WTC11 (cell line): ENCODE measurements around the gene CACNA1A. TPM values are rescaled to one million over a fixed set of nuclear protein-coding genes. Genes with fewer than 3 reads are reported as not detected.

Source experiments
- ATAC-seq: fragments of 200-7000 bp; cut with Tn5 transposase; 2 replicates; pipeline ENCODE4 v1.10.0; 2021; ENCODE audit warnings: mild to moderate bottlenecking, moderate library complexity
- CTCF ChIA-PET: fragments of 300-600 bp; sonication (Branson Sonifier 250); formaldehyde crosslinking; loops from one replicate; lab custom pipeline; 2021; ENCODE audit warnings: antibody characterized with exemption; lab: Charles Lee
- POLR2A ChIA-PET: fragments of 350-600 bp; sonication (Branson Sonifier 250); formaldehyde crosslinking; loops from one replicate; lab custom pipeline; 2021; ENCODE audit warnings: antibody characterized with exemption; lab: Charles Lee
- DNase-seq: peaks from one replicate; pipeline ENCODE4 v3.0.0; 2021; ENCODE audit warnings: low spot score
- H3K27ac Mint-ChIP-seq: 2 replicates; pipeline ENCODE4 v1.8.0; 2021; ENCODE audit warnings: mixed read lengths
- H3K27me3 Mint-ChIP-seq: 2 replicates; pipeline ENCODE4 v1.8.0; 2021; ENCODE audit warnings: low read depth, mild to moderate bottlenecking, moderate library complexity, mixed read lengths
- H3K36me3 Mint-ChIP-seq: 2 replicates; pipeline ENCODE4 v1.8.0; 2021; ENCODE audit warnings: mixed read lengths
- H3K4me1 Mint-ChIP-seq: 2 replicates; pipeline ENCODE4 v1.8.0; 2022; ENCODE audit warnings: mixed read lengths
- H3K4me3 Mint-ChIP-seq: 2 replicates; pipeline ENCODE4 v1.8.0; 2021; ENCODE audit warnings: mild to moderate bottlenecking, moderate library complexity, mixed read lengths
- H3K9me3 Mint-ChIP-seq: 2 replicates; pipeline ENCODE4 v1.8.0; 2021; ENCODE audit warnings: mixed read lengths
- CTCF ChIP-seq: fragments of 200-600 bp; IDR thresholded peaks from 2 replicates; pipeline ENCODE4 v1.8.0; 2022; ENCODE audit warnings: antibody characterized with exemption
- E2F1 ChIP-seq: sonication (generic); formaldehyde crosslinking; IDR thresholded peaks from 2 replicates; pipeline ENCODE4 v1.8.0; 2022; ENCODE audit warnings: mild to moderate bottlenecking, missing genetic modification reagents
- HMGXB4 ChIP-seq: sonication (generic); formaldehyde crosslinking; IDR thresholded peaks from 2 replicates; pipeline ENCODE4 v1.8.1; 2023; ENCODE audit warnings: mild to moderate bottlenecking, moderate library complexity, missing genetic modification reagents
- IRF1 ChIP-seq: sonication (generic); formaldehyde crosslinking; IDR thresholded peaks from 2 replicates; pipeline ENCODE4 v1.8.0; 2023; ENCODE audit warnings: missing genetic modification reagents
- IRF2 ChIP-seq: sonication (generic); formaldehyde crosslinking; IDR thresholded peaks from 2 replicates; pipeline ENCODE4 v1.8.0; 2022; ENCODE audit warnings: low read depth, missing genetic modification reagents, borderline replicate concordance
- NFATC4 ChIP-seq: fragments of 250-450 bp; sonication (Bioruptor Pico); IDR thresholded peaks from 2 replicates; pipeline ENCODE4 v1.9.0; 2021; ENCODE audit warnings: mild to moderate bottlenecking
- PRRX2 ChIP-seq: fragments of 250-450 bp; sonication (Bioruptor Pico); IDR thresholded peaks from 2 replicates; pipeline ENCODE4 v1.8.0; 2021; ENCODE audit warnings: mild to moderate bottlenecking
- SMAD4 ChIP-seq: sonication (generic); formaldehyde crosslinking; IDR thresholded peaks from 2 replicates; pipeline ENCODE4 v1.8.0; 2022; ENCODE audit warnings: mild to moderate bottlenecking, missing genetic modification reagents
- SP1 ChIP-seq: sonication (generic); formaldehyde crosslinking; conservative IDR thresholded peaks from 2 replicates; pipeline ENCODE4 v1.8.1; 2022; ENCODE audit warnings: missing genetic modification reagents
- TCF7 ChIP-seq: sonication (generic); formaldehyde crosslinking; IDR thresholded peaks from 2 replicates; pipeline ENCODE4 v1.8.0; 2022; ENCODE audit warnings: mild to moderate bottlenecking, low read depth, missing genetic modification reagents, moderate library complexity
- TEAD4 ChIP-seq: sonication (generic); formaldehyde crosslinking; IDR thresholded peaks from 2 replicates; pipeline ENCODE4 v1.8.0; 2022; ENCODE audit warnings: mild to moderate bottlenecking, missing genetic modification reagents
- TP53 ChIP-seq: sonication (generic); formaldehyde crosslinking; IDR thresholded peaks from 2 replicates; pipeline ENCODE4 v1.8.1; 2023; ENCODE audit warnings: mild to moderate bottlenecking, missing genetic modification reagents
- USF2 ChIP-seq: sonication (generic); formaldehyde crosslinking; IDR thresholded peaks from 2 replicates; pipeline ENCODE4 v1.8.1; 2023; ENCODE audit warnings: mild to moderate bottlenecking, missing genetic modification reagents, moderate library complexity
- ZNF281 ChIP-seq: sonication (generic); formaldehyde crosslinking; IDR thresholded peaks from 2 replicates; pipeline ENCODE4 v1.8.0; 2023; ENCODE audit warnings: mild to moderate bottlenecking, missing genetic modification reagents
- ZNF671 ChIP-seq: fragments of 250-450 bp; sonication (Bioruptor Pico); IDR thresholded peaks from 2 replicates; pipeline ENCODE4 v1.8.0; 2021; ENCODE audit warnings: mild to moderate bottlenecking
- total RNA-seq: library from RNA; stranded (reverse); gene quantifications from 3 replicates; pipeline ENCODE4 v1.2.3, GENCODE V29; 2021

Gene CACNA1A
- total RNA-seq, 1 experiment from 2014 or later: 28.9 TPM

- no peak for TF ChIP-seq TCF7 (CRISPR knock-in tag)
- TF ChIP-seq, all 79 proteins: peak for 0
Observed at GRCh38 chr19:13240312-13241022, 265.8 kb downstream of the CACNA1A start (continued).

GRCh38 chr19:13238891-13239534, 267.3 kb downstream of the CACNA1A start:
- H3K27me3 Mint-ChIP-seq: peaks cover 8% of the 10 kb centered on the region
- POLR2A ChIA-PET: no interaction called here
- CTCF ChIA-PET: interaction anchor here (2.2 kb wide), 1 partner anchor 43 kb away, joined by 8 read pairs; no protein-coding TSS in a partner anchor
- ATAC-seq (no peak), DNase-seq (no peak)
- peaks cover 26% of the 10 kb centered on the region for H3K9me3 Mint-ChIP-seq
- TF ChIP-seq USF2 (CRISPR knock-in tag) (peak; percentile 53; the same call in 1 of the 2 replicates), IRF2 (CRISPR knock-in tag) (no peak)
- H3K4me3 Mint-ChIP-seq: no peak overlapping the region
- peaks cover 35% of the 10 kb centered on the region for H3K4me1 Mint-ChIP-seq
- H3K36me3 Mint-ChIP-seq: peaks cover 26% of the 10 kb centered on the region
- H3K27ac Mint-ChIP-seq: 0 out of 2 replicates have a peak overlapping the region, but pooled peaks have one; percentile 33

GRCh38 chr19:13234518-13234917, 271.8 kb downstream of the CACNA1A start:
- no peak overlapping the region for H3K27ac Mint-ChIP-seq
- H3K27me3 Mint-ChIP-seq: peaks cover 3% of the 10 kb centered on the region; the same call in 1 of the 2 replicates
- DNase-seq (peak; percentile 76), ATAC-seq (peak; percentile 92)
- POLR2A ChIA-PET: no interaction called here
- no peak overlapping the region for H3K4me3 Mint-ChIP-seq
- CTCF ChIA-PET: no interaction called here
- H3K36me3 Mint-ChIP-seq: peaks cover 19% of the 10 kb centered on the region
- peaks cover 19% of the 10 kb centered on the region for H3K4me1 Mint-ChIP-seq
- TF ChIP-seq CTCF: peak; percentile 65
- TF ChIP-seq SP1 (CRISPR knock-in tag): peak; percentile 66
- TF ChIP-seq ZNF671: no peak
- peaks cover 17% of the 10 kb centered on the region for H3K9me3 Mint-ChIP-seq

- DNase-seq: no peak
- Mint-ChIP-seq H3K4me1 (peaks cover 14% of the 10 kb centered on the region), H3K27ac (no peak overlapping the region), H3K9me3 (peaks cover 17% of the 10 kb centered on the region), H3K36me3 (peaks cover 19% of the 10 kb centered on the region), H3K27me3 (peaks cover 3% of the 10 kb centered on the region; the same call in 1 of the 2 replicates), H3K4me3 (no peak overlapping the region)
- ChIA-PET CTCF (interaction anchor here (0.6 to 2.2 kb wide), 3 partner anchors 10 to 50 kb away, joined by 4 to 8 read pairs (median 4); no protein-coding TSS in a partner anchor), POLR2A (no interaction called here)
- ATAC-seq: no peak
- TF ChIP-seq TEAD4 (CRISPR knock-in tag): no peak
- no peak for TF ChIP-seq IRF2 (CRISPR knock-in tag)
- TF ChIP-seq HMGXB4 (CRISPR knock-in tag): no peak
- no peak for TF ChIP-seq PRRX2 (CRISPR knock-in tag)
- TF ChIP-seq ZNF281: no peak
- no peak for TF ChIP-seq TP53 (CRISPR knock-in tag)
- TF ChIP-seq IRF1 (CRISPR knock-in tag): no peak
- TF ChIP-seq CTCF: no peak
- no peak for TF ChIP-seq E2F1 (CRISPR knock-in tag)
- TF ChIP-seq SMAD4 (CRISPR knock-in tag): no peak
- no peak for TF ChIP-seq NFATC4
Observed at GRCh38 chr19:13231663-13232062, 274.6 kb downstream of the CACNA1A start.
